Type B pancreatic cell (in vitro differentiated cells): ENCODE results near the gene POMC. TPM values are rescaled to one million over a fixed set of nuclear protein-coding genes. Genes with fewer than 3 reads are reported as not detected.

ENCODE experiments used
- DNase-seq: peaks from one replicate; pipeline ENCODE4 v3.0.0; 2021; ENCODE audit warnings: mixed read lengths; ENCODE audit not compliant: unreplicated experiment; ENCODE audit errors: extremely low spot score
- H3K27ac Mint-ChIP-seq: 2 replicates; pipeline ENCODE4 v1.8.0; 2021; ENCODE audit warnings: mild to moderate bottlenecking, mixed read lengths
- H3K27me3 Mint-ChIP-seq: 2 replicates; pipeline ENCODE4 v1.8.0; 2021; ENCODE audit warnings: mixed read lengths
- H3K36me3 Mint-ChIP-seq: 2 replicates; pipeline ENCODE4 v1.8.0; 2021; ENCODE audit warnings: mixed read lengths
- H3K4me1 Mint-ChIP-seq: one replicate; pipeline ENCODE4 v1.8.0; 2021; ENCODE audit warnings: mixed read lengths; ENCODE audit not compliant: unreplicated experiment
- H3K4me3 Mint-ChIP-seq: 2 replicates; pipeline ENCODE4 v1.8.0; 2021; ENCODE audit warnings: mild to moderate bottlenecking, mixed read lengths
- H3K9me3 Mint-ChIP-seq: 2 replicates; pipeline ENCODE4 v1.8.0; 2021; ENCODE audit warnings: mixed read lengths
- CTCF ChIP-seq: fragments of 200-600 bp; sonication (generic); conservative IDR thresholded peaks from 2 replicates; pipeline ENCODE4 v1.5.0; 2021; ENCODE audit warnings: antibody characterized with exemption, mild to moderate bottlenecking
- total RNA-seq: library from RNA; stranded (reverse); gene quantifications from 2 replicates; pipeline ENCODE4 v1.2.1, GENCODE V29; 2021; ENCODE audit warnings: low replicate concordance

The POMC gene
- total RNA-seq, 1 donor from 2014 or later: 0.87 TPM

GRCh38 chr2:25176138-25176537 lies 7.8 kb upstream of the POMC start:
- Mint-ChIP-seq H3K27ac (no peak overlapping the region), H3K27me3 (peaks cover 41% of the 10 kb centered on the region), H3K4me3 (no peak overlapping the region), H3K4me1 (peaks cover 11% of the 10 kb centered on the region), H3K9me3 (no peaks in the 10 kb centered on the region), H3K36me3 (no peaks in the 10 kb centered on the region)
- TF ChIP-seq CTCF: no peak
- no peak for DNase-seq

- peaks cover 11% of the 10 kb centered on the region for H3K4me1 Mint-ChIP-seq
- DNase-seq: no peak
- H3K4me3 Mint-ChIP-seq: no peak overlapping the region
- H3K36me3 Mint-ChIP-seq: no peaks in the 10 kb centered on the region
- no peak overlapping the region for H3K27ac Mint-ChIP-seq
- no peak for TF ChIP-seq CTCF
- H3K27me3 Mint-ChIP-seq: peaks cover 60% of the 10 kb centered on the region
- no peaks in the 10 kb centered on the region for H3K9me3 Mint-ChIP-seq
These were observed 5.9 kb upstream of the POMC start for GRCh38 chr2:25174192-25174861.

GRCh38 chr2:25173719-25174118 lies 5.3 kb upstream of the POMC start:
- Mint-ChIP-seq H3K4me1 (peaks cover 11% of the 10 kb centered on the region), H3K4me3 (no peak overlapping the region), H3K36me3 (no peaks in the 10 kb centered on the region), H3K27me3 (peaks cover 66% of the 10 kb centered on the region), H3K9me3 (no peaks in the 10 kb centered on the region), H3K27ac (no peak overlapping the region)
- TF ChIP-seq CTCF: no peak
- DNase-seq: no peak

- DNase-seq: no peak
- Mint-ChIP-seq H3K27me3 (peaks cover 83% of the 10 kb centered on the region), H3K36me3 (no peaks in the 10 kb centered on the region)
These were observed 2.5 kb upstream of the POMC start for GRCh38 chr2:25170888-25171287.

GRCh38 chr2:25169073-25169470 lies 692 bp upstream of the POMC start:
- peaks cover 90% of the 10 kb centered on the region for H3K27me3 Mint-ChIP-seq
- H3K9me3 Mint-ChIP-seq: no peaks in the 10 kb centered on the region
- H3K4me3 Mint-ChIP-seq: peak overlapping the region; percentile 84
- DNase-seq: no peak
- no peaks in the 10 kb centered on the region for H3K36me3 Mint-ChIP-seq
- H3K4me1 Mint-ChIP-seq: peaks cover 12% of the 10 kb centered on the region
- TF ChIP-seq CTCF: no peak
- no peak overlapping the region for H3K27ac Mint-ChIP-seq

More at GRCh38 chr2:25170888-25171287, 2.5 kb upstream of the POMC start:
- H3K4me3 Mint-ChIP-seq: no peak overlapping the region
- no peak for TF ChIP-seq CTCF
- H3K4me1 Mint-ChIP-seq: no peaks in the 10 kb centered on the region
- no peaks in the 10 kb centered on the region for H3K9me3 Mint-ChIP-seq
- H3K27ac Mint-ChIP-seq: no peak overlapping the region
